Stimulated activated CD4-positive, alpha-beta T cell treated with anti-CD3 and anti-CD28 coated beads, Interleukin-2, amount 100 ng/mL, for 4 hours (primary cell): ENCODE measurements around the gene DSG1.
"Not testable (repeated sequence)": the region's sequence is repeated elsewhere in the genome, so short reads cannot be mapped to it uniquely, and the experiment has no call there.

ENCODE experiments used
- DNase-seq: peaks from one replicate; pipeline ENCODE4 v3.0.0-alpha.2; 2020; ENCODE audit warnings: low read depth

DSG1 gene

GRCh38 chr18:31317860-31318259 is at the start of gene DSG1:
Gene DSG1 (plus strand): TSS chr18:31318160. CDS start chr18:31318301, 141 bp downstream.
- DNase-seq = no peak

- no peak for DNase-seq
Observed at GRCh38 chr18:31268985-31269406, 49.0 kb upstream of the DSG1 start.

DNA sequence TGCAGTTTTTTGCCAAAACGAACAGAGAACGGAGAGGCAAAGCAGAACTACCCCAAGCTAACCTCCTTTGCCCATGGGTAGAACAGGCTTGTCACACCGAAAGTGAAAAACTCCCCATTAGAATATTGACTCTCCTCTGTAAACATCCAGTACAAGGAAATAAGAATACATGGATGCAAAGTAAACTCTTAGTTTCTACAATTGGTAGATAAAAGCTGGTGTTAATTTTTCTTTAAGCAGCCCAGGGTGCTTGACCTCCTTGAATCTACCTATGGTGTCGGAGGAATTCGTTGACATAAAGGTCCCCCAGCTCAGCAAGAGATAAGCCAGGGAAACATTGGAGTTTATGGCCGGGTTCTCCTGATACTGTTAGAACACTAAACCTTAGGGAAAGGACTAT is 48.4 kb upstream of the DSG1 start:
- DNase-seq = no peak

DNA sequence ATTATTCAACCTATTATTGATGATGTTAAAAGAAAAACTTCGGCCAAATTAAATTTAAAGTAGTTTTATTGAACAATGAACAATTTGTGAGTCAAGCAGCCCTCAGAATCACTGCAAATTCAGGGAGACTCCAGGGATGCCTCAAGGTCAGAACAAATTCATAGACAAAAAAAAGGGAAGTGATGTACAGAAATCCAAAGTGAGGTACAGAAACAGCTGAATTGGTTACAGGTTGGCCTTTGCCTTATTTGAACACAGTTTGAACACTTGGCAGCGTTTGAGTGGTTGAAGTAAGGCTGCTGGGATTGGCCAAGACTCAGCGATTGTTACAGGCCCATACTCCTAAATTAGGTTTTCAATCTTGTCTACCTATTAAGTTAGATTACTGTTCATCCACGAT is 47.4 kb upstream of the DSG1 start:
- DNase-seq = no peak

DNA sequence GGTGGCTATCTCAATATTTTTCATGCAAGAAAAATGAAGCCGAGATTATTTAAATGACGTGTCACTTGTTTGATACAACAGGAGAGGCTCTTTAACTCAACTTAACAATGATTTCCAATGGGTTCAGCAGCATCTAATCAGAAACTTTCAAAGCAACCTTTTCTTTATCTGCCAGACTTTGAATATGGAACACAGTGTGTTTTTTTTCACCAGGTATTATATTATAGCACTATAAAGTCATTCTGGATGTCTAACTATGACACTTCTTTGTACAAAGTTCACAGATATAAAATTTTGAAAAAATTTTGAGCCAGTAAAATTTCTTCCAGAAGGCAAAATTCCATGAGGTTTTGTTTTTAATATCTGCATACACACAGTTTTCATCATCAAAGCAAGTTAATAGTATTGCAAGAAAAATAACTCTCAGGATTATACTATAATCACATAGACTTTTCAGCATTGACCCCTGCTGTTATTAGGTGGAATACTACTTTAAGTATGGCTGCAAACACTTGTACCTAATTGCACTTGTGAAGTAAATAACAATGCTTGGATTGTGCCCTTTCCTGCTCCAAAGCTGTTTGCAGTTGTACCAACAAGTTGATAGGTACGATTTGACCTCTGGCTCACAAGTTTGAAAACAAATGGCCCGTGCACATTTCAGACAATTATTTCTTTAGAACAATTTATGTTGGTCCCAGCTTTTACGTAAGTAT is 44.0 kb upstream of the DSG1 start:
- no peak for DNase-seq

DNA sequence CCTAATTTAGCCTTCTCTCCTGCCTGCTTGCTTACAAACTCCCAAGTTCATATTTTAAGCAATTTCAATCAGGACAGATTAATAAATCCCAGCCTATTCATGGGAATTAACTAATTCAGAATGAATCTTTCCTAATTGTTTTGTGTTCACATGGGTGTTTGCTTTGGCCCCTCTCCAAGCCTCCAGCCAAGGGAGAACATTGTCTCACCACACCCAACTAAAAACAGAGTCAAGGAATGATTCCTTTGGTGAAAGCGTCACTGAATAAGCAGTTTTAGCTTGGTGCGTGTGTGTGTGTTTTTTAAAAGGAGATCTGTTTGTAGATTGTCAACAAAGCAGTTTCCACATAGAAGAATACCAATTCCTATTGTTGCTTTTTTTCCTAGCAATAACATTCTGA is 43.0 kb upstream of the DSG1 start:
- no peak for DNase-seq

DNA sequence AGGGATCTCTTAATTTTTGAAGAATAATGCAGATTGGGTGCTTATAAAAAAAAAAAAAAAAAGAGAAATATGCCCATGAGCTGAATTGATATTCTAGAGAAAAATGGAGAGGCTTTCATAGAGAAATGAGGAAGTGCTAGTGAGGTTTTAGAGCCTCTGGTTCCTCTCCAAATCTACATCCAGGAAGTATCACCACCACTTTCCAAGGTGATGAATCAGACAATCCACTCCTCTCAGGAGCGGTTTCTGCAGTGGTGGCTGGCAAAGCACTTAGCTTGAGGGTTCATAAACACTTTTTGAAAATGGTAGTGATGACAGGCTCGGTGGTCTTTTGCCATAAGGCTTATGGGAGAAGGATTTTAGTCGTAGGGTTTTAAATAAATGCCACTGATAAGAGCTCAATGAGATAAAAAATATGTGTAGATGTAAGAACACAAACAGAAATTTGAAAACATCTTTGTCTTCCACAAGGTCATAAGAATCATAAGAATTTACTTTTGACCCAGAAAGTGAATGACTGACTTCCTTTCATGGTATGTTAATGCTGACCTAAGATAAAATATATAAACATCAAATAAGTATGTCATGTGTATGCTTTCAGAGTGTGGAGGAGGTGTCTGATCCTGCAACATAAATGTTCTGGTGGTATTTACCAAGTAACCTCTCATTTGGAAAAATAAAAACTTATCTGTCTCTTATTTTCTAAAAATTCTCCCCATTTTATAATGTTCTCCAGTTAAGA is 42.1 kb upstream of the DSG1 start:
- DNase-seq = no peak

- no peak for DNase-seq
Observed at GRCh38 chr18:31278609-31279071, 39.3 kb upstream of the DSG1 start.

- no peak for DNase-seq
Observed at GRCh38 chr18:31280502-31280901, 37.5 kb upstream of the DSG1 start.

DNA sequence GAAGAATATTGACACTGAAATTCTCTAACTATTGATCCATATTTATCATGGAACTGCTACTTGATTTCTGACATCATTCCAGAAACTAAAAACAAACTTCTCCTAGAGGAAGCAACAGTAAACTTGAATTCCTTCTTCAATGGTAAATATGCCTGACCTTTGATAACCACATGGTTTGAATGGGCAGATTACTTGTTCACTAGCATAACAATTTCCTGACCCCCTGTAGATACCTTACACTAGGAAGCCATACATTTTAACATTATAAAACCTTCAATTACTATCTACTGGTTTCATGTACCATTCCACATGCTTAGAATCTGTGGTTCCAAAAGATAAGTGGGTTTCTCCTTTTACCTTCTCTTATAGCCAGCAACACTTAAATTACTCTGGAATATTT is 36.5 kb upstream of the DSG1 start:
- no peak for DNase-seq

DNA sequence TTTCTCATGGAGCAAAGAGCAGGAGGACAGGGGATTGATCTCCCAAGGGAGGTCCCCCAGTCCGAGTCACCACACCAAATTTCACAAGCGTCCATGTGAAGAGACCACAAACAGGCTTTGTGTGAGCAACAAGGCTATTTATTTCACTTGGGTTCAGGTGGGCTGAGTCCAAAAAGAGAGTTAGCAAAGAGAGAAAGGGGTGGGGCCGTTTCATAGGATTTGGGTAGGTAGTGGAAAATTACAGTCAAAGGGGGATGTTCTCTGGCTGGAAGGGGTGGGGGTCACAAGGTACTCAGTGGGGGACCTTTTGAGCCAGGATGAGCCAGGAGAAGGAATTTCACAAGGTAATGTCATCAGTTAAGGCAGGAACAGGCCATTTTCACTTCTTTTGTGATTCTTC is 28.5 kb upstream of the DSG1 start:
- DNase-seq = not testable (repeated sequence)

DNA sequence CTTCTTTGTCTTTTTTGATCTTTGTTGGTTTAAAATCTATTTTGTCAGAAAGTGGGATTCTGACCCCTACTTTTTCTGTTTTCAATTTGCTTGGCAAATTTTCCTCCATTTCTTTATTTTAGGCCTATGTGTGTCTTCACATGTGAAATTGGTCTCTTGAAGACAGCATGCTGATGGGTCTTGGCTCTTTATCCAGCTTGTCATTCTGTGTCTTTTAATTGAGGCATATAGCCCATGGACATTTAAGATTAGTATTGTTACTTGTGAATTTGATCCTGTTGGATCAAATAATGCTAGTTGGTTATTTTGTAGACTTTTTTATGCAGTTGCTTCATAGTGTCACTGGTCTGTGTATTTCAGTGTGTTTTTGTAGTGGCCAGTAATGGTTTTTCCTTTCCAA is 26.3 kb upstream of the DSG1 start:
- no peak for DNase-seq

- no peak for DNase-seq
Observed at GRCh38 chr18:31294199-31294747, 23.7 kb upstream of the DSG1 start.

- DNase-seq = no peak
Observed at GRCh38 chr18:31297248-31297647, 20.7 kb upstream of the DSG1 start.

GRCh38 chr18:31301201-31301655 is 16.7 kb upstream of the DSG1 start:
- DNase-seq = no peak

DNA sequence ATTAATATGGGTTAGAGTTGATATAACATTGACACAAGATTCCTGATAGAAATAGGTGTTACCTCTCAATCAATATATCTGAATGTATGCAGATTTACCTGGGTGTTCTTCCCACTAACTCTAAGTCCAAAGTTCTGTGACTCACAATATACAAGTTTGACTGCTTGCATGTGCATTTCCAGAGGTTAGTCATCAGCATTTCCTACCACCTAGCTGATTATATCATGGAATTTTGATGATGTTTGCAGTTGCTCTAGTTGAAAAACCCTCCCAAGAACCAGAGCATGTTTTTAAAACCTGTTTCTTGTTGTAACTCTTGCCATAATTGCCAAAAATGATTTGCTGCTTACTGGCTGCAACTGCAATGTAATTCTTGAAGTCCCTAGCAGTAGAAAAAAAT is 15.0 kb upstream of the DSG1 start:
- no peak for DNase-seq

DNA sequence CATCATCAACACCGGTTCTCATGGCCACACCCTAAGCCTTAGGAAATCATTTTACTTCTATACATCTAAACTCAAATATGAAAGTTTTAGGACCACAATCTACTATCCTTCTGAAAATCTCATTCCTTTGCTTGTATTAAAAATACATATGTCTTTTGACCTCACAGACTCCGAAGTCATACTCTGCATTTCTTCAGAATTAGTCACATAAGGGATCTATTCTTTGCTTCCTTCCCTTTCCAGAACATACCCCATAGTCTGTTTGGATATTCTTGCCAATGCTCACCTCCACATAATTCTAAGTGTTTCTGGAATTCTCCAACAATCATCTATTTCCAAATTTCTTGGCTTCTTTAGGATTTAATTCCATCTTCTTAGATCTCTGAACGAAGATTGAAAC is 14.2 kb upstream of the DSG1 start:
- DNase-seq = no peak

DNA sequence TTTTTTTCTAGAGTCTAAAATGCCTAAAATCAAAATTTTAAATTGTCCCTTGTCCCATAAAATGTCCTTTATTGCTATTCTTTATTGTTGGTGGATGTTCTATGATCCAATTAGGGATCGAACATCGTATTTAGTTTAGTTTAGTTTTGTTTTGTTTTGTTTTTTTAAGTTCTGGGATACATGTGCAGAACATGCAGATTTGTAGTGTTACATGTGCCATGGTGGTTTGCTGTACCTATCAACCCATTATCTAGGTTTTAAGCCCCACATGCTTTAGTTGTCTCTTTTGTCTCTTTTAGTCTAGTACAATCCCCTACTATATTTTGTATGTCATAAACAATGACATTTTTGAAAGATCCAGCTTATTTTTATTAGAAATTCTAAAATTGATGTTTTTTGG is 8.8 kb upstream of the DSG1 start:
- no peak for DNase-seq

GRCh38 chr18:31316974-31317373 is 986 bp upstream of the DSG1 start:
- DNase-seq = no peak

GRCh38 chr18:31321719-31322118 is 3.8 kb downstream of the DSG1 start:
- DNase-seq = no peak

- no peak for DNase-seq
Observed at GRCh38 chr18:31325051-31325450, 7.1 kb downstream of the DSG1 start.

DNA sequence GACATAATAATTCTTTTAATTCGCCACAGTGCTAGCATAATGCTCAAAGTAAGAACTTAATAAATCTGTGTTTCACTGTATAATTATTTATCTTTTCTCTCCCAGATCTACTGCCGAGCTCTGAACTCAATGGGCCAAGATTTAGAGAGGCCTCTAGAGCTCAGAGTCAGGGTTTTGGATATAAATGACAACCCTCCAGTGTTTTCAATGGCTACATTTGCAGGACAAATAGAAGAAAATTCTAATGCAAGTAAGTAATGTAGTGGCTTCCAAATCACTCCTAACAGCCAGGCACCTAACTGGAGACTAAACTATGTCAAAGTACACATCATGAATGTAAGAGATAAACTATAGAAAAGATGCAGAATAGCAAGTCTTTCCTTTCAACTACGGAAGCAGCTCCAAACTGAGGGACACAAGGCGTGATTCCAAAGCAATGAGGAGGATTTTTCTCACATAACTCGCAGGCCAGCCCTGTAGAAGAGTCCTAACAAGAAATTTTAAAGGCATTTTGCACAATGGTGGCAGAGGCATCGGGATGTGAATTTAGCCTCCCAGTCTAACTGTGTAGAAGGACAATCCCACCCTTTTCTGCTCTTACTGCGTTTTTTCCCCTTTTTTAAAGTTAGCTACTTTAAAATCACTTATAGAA is 12.0 kb downstream of the DSG1 start:
- no peak for DNase-seq

DNA sequence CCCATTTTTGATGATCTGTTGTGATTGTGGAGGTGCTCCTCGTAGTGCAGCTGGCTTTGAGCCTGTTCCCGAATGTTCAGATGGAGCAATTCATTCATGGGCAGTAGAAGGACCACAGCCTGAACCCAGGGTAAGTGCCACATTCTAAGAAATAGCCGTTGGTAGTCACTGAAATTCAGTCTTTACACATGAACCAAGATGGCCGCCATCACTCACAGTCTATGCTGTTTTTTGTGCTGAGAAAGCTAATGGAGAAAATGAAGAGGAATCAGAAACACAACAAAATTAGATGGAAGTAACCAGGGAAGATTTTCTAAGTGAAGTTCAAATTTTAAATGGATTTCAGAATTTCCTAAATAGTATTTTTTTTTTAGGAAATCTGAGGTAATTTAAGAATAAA is 25.5 kb downstream of the DSG1 start:
- no peak for DNase-seq
